Endothelial cell of umbilical vein (primary cell): ENCODE measurements around the gene EDN1. TPM values are rescaled to one million over a fixed set of nuclear protein-coding genes. Genes with fewer than 3 reads are reported as not detected.

Experiments
- BruUV-seq: library from RNA; stranded (reverse); fragments of 400-500 nt; replicated peaks from 2 replicates; lab custom pipeline; 2021; lab: Mats Ljungman, UMichigan
- CTCF ChIA-PET: fragments of 300-600, 350-600 bp; sonication (Branson Sonifier 250); formaldehyde crosslinking; loops from one replicate; lab custom pipeline; 2021; ENCODE audit warnings: antibody characterized with exemption, inconsistent platforms; lab: Charles Lee
- POLR2A ChIA-PET: fragments of 300-600, 350-600 bp; sonication (Branson Sonifier 250); formaldehyde crosslinking; loops from one replicate; lab custom pipeline; 2021; ENCODE audit warnings: antibody characterized with exemption, inconsistent platforms; lab: Charles Lee
- DNase-seq: peaks from one replicate; pipeline ENCODE4 v3.0.0-alpha.2; 2011; ENCODE audit warnings: low read depth, low spot score
- FAIRE-seq: peaks from 2 replicates; lab custom pipeline; 2011; peaks lifted over from hg19 to GRCh38; lab: Jason Lieb, UNC
- H2AFZ ChIP-seq: 2 replicates; pipeline ENCODE4 v1.6.0; 2012; ENCODE audit warnings: low read depth, low read length, control low read depth, inconsistent platforms
- H3K27ac ChIP-seq: 2 replicates; pipeline ENCODE4 v1.5.1; 2011; ENCODE audit warnings: low read depth, mild to moderate bottlenecking, control low read depth, low read length, moderate library complexity; ENCODE audit not compliant: insufficient read depth
- H3K27me3 ChIP-seq, 2 experiments: 2 replicates each; pipeline versions ENCODE4 v1.6.0 to v1.6.1; 2011; ENCODE audit warnings: low read length in 2 of 2, mixed read lengths in 1 of 2; ENCODE audit not compliant: control insufficient read depth in 2 of 2, insufficient read depth in 2 of 2
- H3K36me3 ChIP-seq, 2 experiments: 2 replicates in 1 of 2; 3 replicates in 1 of 2; pipeline ENCODE4 v1.5.1; 2011; ENCODE audit warnings: low read length in 2 of 2, mild to moderate bottlenecking in 1 of 2, moderate library complexity in 1 of 2; ENCODE audit not compliant: control insufficient read depth in 2 of 2, insufficient read depth in 2 of 2; ENCODE audit errors: extremely low read depth in 1 of 2
- H3K4me1 ChIP-seq: 3 replicates; pipeline ENCODE4 v1.5.1; 2011; ENCODE audit warnings: mild to moderate bottlenecking, low read length; ENCODE audit not compliant: control insufficient read depth, insufficient read depth; ENCODE audit errors: extremely low read depth
- H3K4me2 ChIP-seq: 2 replicates; pipeline ENCODE4 v1.6.1; 2011; ENCODE audit warnings: low read length, control low read depth, mixed read lengths; ENCODE audit not compliant: insufficient read depth
- H3K4me3 ChIP-seq, 3 experiments: fragments of 200-600 bp in 1 of 3; sonication (generic), shearing (Covaris generic) in 1 of 3; replicated peaks in 1 of 3; 2 replicates each; pipeline ENCODE4 v1.5.1; 2011 to 2016; ENCODE audit warnings: control low read depth in 3 of 3, low read length in 3 of 3, mild to moderate bottlenecking in 2 of 3, inconsistent platforms in 1 of 3, low read depth in 1 of 3, moderate library complexity in 1 of 3; ENCODE audit not compliant: insufficient read depth in 1 of 3
- H3K79me2 ChIP-seq: 2 replicates; pipeline ENCODE4 v1.6.0; 2012; ENCODE audit warnings: low read length, inconsistent platforms; ENCODE audit not compliant: control insufficient read depth, insufficient read depth
- H3K9ac ChIP-seq: replicated peaks from 2 replicates; pipeline ENCODE3; 2011; ENCODE audit warnings: low read length, control low read depth; ENCODE audit not compliant: insufficient read depth; ENCODE audit errors: extremely low read depth
- H3K9me1 ChIP-seq: replicated peaks from 3 replicates; pipeline ENCODE4 v1.6.0; 2011; ENCODE audit warnings: mild to moderate bottlenecking, low read length; ENCODE audit not compliant: control insufficient read depth, insufficient read depth; ENCODE audit errors: extremely low read depth
- H3K9me3 ChIP-seq: replicated peaks from 2 replicates; pipeline ENCODE4 v1.5.1; 2012; ENCODE audit warnings: low read length, inconsistent platforms; ENCODE audit not compliant: control insufficient read depth, insufficient read depth
- H4K20me1 ChIP-seq: replicated peaks from 2 replicates; pipeline ENCODE3; 2011; ENCODE audit warnings: mild to moderate bottlenecking, low read length; ENCODE audit not compliant: control insufficient read depth, insufficient read depth; ENCODE audit errors: extremely low read depth
- CTCF ChIP-seq, 2 donors: IDR thresholded peaks; 1 replicate in 1 of 2; 2 replicates in 1 of 2; pipeline ENCODE4 v1.5.1; 2011; ENCODE audit warnings: low read length in 2 of 2, mild to moderate bottlenecking in 2 of 2, moderate library complexity in 2 of 2, control low read depth in 1 of 2, inconsistent platforms in 1 of 2, low read depth in 1 of 2; ENCODE audit not compliant: insufficient read depth in 1 of 2; ENCODE audit errors: extremely low read depth in 1 of 2
- MYC ChIP-seq: IDR thresholded peaks from one replicate; pipeline ENCODE4 v1.6.1; 2011; ENCODE audit warnings: mild to moderate bottlenecking, low read depth, low read length
- POLR2AphosphoS5 ChIP-seq: IDR thresholded peaks from 2 replicates; pipeline ENCODE4 v1.6.1; 2012; ENCODE audit warnings: low read depth, mild to moderate bottlenecking, control low read depth, low read length, moderate library complexity; ENCODE audit not compliant: insufficient read depth
- dilution Hi-C: fragments of 300-500 bp; cut with MboI; formaldehyde crosslinking; loops from one replicate; pipeline ENCODE4 v1.15.0; 2019; ENCODE audit warnings: low sequenced_read_pairs; ENCODE audit not compliant: extremely low pct_ligation_motif_present
- intact Hi-C: fragments of 100-400 bp; cut with micrococcal nuclease; formaldehyde crosslinking; loops from one replicate; pipeline ENCODE4 v1.10.0; 2022
- polyA plus RNA-seq, 4 experiments: library from polyadenylated mRNA; depleted of rRNA in 3 of 4; stranded (reverse) in 3 of 4; unstranded in 1 of 4; fragments of >200 nt; gene quantifications; 2 replicates each; pipeline versions ENCODE4 v1.2.1 to v1.2.3, GENCODE V29; 2011 to 2012; ENCODE audit warnings: missing spikeins in 1 of 4
- total RNA-seq: library from RNA; stranded (reverse); gene quantifications from 2 replicates; pipeline ENCODE4 v1.2.3, GENCODE V29; 2021

Gene EDN1
- total and polyA plus RNA-seq, 2 donors (not counting 3 experiments of a cell fraction or from before 2014, with no cell fraction given) = 493 to 498 TPM

DNA sequence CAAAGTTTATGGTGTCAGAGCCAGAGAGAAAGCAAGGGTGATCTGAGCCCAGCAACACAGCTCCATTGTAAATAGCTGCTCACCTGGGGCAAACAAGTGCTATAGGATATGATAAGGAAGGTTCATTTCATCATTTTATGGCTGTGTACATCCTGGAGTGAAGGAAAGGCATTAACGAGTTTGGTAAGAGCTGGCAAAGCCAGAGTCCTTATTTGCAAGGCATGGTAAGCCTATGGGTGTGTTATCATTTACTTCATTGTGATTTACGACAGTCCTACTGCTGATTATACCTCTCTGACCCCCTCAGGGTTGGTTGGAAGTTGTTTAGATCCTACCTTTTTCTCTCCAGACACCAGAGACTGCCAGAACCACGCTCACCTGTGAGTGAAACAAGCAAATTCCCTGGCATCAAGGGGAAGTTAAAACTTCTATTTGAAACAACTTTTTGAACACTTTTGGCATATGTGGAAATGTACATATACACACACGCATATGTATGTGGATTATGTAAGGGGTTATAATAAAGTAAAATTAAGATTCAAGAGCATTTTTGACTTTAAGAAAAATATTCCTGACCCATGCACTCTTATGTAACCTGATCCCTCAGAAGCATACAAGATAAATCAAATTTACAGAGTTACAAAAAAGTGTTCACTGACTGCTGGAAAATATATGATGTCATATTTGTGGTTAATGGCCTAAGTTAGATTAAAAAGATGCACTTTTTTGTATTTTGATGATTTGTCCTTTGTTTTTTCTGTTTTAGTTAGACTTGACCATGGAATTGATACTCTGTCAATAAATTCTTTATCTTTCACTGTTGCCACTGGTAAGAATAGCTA, 40.4 kb upstream of the EDN1 start:
- Histone ChIP-seq H3K4me1 (peaks cover 12% of the 10 kb centered on the region), H3K36me3 (no peaks in the 10 kb centered on the region), H3K27me3 (peaks cover 0 to 3% of the 10 kb centered on the region in 2 experiments), H3K79me2 (no peaks in the 10 kb centered on the region), H3K4me2 (no peak overlapping the region), H4K20me1 (no peaks in the 10 kb centered on the region), H3K27ac (no peak overlapping the region), H3K4me3 (no peak overlapping the region), H3K9me1 (no peaks in the 10 kb centered on the region), H3K9ac (no peak overlapping the region), H3K9me3 (no peaks in the 10 kb centered on the region), H2AFZ (no peak overlapping the region)
- dilution Hi-C loops = no loop called here
- FAIRE-seq (no peak), DNase-seq (no peak)
- no TSS peak for BruUV-seq
- TF ChIP-seq MYC = no peak
- ChIA-PET CTCF (interaction anchor here (1.5 to 2.0 kb wide), 2 partner anchors 9 to 16 kb away, joined by 4 to 12 read pairs; no protein-coding TSS in a partner anchor), POLR2A (no interaction called here)
- intact Hi-C loops = loop anchor here (5.0 kb wide), 1 partner anchor 33 kb away; no protein-coding TSS in a partner anchor

GRCh38 chr6:12250383-12250770, 39.8 kb upstream of the EDN1 start:
- Histone ChIP-seq H2AFZ (no peak overlapping the region), H3K4me3 (no peak overlapping the region), H3K9me3 (no peaks in the 10 kb centered on the region), H3K4me1 (peaks cover 11% of the 10 kb centered on the region), H3K9ac (no peak overlapping the region), H3K27ac (no peak overlapping the region), H3K9me1 (no peaks in the 10 kb centered on the region), H4K20me1 (no peaks in the 10 kb centered on the region), H3K4me2 (no peak overlapping the region), H3K27me3 (peaks cover 0 to 3% of the 10 kb centered on the region in 2 experiments), H3K36me3 (no peaks in the 10 kb centered on the region), H3K79me2 (no peaks in the 10 kb centered on the region)
- TF ChIP-seq POLR2AphosphoS5 = no peak
- no peak for TF ChIP-seq MYC
- no peak for TF ChIP-seq CTCF (IDR thresholded peaks at IDR 0.05; ENCODE audit: extremely low read depth in 1 of 2, insufficient read depth in 1 of 2, low read depth in 1 of 2, low read length in 2 of 2)
- no peak for DNase-seq
- POLR2A ChIA-PET = no interaction called here
- no peak for FAIRE-seq
- CTCF ChIA-PET = interaction anchor here (1.1 kb wide), 1 partner anchor 9 kb away, joined by 4 read pairs; no protein-coding TSS in a partner anchor
- intact Hi-C loops = no loop called here
- no TSS peak for BruUV-seq
- dilution Hi-C loops = no loop called here
